B cell (primary cell): Measurements from ENCODE around the gene ATOSB. TPM values are rescaled to one million over a fixed set of nuclear protein-coding genes. Genes with fewer than 3 reads are reported as not detected.

Experiments
- ATAC-seq: fragments of 200-7000 bp; cut with Tn5 transposase; one replicate; pipeline ENCODE4 v1.10.0; 2021; ENCODE audit warnings: low read depth, mild to moderate bottlenecking, moderate number of reproducible peaks, moderate library complexity
- CTCF ChIA-PET: fragments of 350-600 bp; sonication (Branson Sonifier 250); formaldehyde crosslinking; loops from one replicate; lab custom pipeline; 2021; ENCODE audit warnings: antibody characterized with exemption, inconsistent platforms; lab: Charles Lee
- POLR2A ChIA-PET: fragments of 350-600 bp; sonication (Branson Sonifier 250); formaldehyde crosslinking; loops from one replicate; lab custom pipeline; 2021; ENCODE audit warnings: antibody characterized with exemption; lab: Charles Lee
- DNase-seq: peaks from one replicate; pipeline ENCODE4 v3.0.0; 2013
- H2AFZ ChIP-seq: 2 replicates; pipeline ENCODE4 v1.6.1; 2012; ENCODE audit warnings: mild to moderate bottlenecking, low read depth, low read length; ENCODE audit not compliant: insufficient read depth, poor library complexity, severe bottlenecking
- H3K27ac ChIP-seq, 2 donors: 1 replicate in 1 of 2; 2 replicates in 1 of 2; pipeline ENCODE4 v1.5.1; 2012 to 2013; ENCODE audit warnings: low read length in 2 of 2, mild to moderate bottlenecking in 2 of 2, moderate library complexity in 1 of 2
- H3K27me3 ChIP-seq, 4 experiments: fragments of 200-600 bp in 1 of 4; sonication (generic) in 1 of 4; replicated peaks in 1 of 4; 1 replicate in 2 of 4; 2 replicates in 2 of 4; pipeline versions ENCODE4 v1.6.1 to v1.7.0; 2013 to 2016; ENCODE audit warnings: low read length in 3 of 4, mild to moderate bottlenecking in 2 of 4, mixed read lengths in 1 of 4, moderate library complexity in 1 of 4; ENCODE audit not compliant: insufficient read depth in 4 of 4, control insufficient read depth in 3 of 4; ENCODE audit errors: control extremely low read depth in 1 of 4
- H3K36me3 ChIP-seq, 2 experiments: replicated peaks in 1 of 2; 1 replicate in 1 of 2; 2 replicates in 1 of 2; pipeline versions ENCODE4 v1.6.1 to v1.7.1; 2013; ENCODE audit warnings: low read length in 1 of 2; ENCODE audit not compliant: insufficient read depth in 2 of 2, control insufficient read depth in 1 of 2; ENCODE audit errors: control extremely low read depth in 1 of 2, extremely low read depth in 1 of 2
- H3K4me1 ChIP-seq, 2 donors: fragments of 200-600 bp in 1 of 2; sonication (generic) in 1 of 2; 1 replicate in 1 of 2; 2 replicates in 1 of 2; pipeline versions ENCODE4 v1.5.1 to v1.6.1; 2013 to 2017; ENCODE audit warnings: low read length in 2 of 2; ENCODE audit not compliant: control insufficient read depth in 2 of 2, insufficient read depth in 2 of 2
- H3K4me2 ChIP-seq: replicated peaks from 2 replicates; pipeline ENCODE3; 2012; ENCODE audit warnings: mild to moderate bottlenecking, low read depth, low read length; ENCODE audit not compliant: poor library complexity, severe bottlenecking
- H3K4me3 ChIP-seq, 5 experiments: fragments of 200-600 bp in 1 of 5; sonication (generic) in 1 of 5; 1 replicate in 3 of 5; 2 replicates in 2 of 5; pipeline versions ENCODE4 v1.5.1 to v1.7.0; 2011 to 2016; ENCODE audit warnings: low read length in 4 of 5, mild to moderate bottlenecking in 4 of 5, low read depth in 2 of 5, control low read depth in 1 of 5, moderate library complexity in 1 of 5; ENCODE audit not compliant: insufficient read depth in 1 of 5; ENCODE audit errors: control extremely low read depth in 1 of 5, extremely low read depth in 1 of 5
- H3K79me2 ChIP-seq: fragments of 200-600 bp; sonication (generic); one replicate; pipeline ENCODE4 v1.6.0; 2016; ENCODE audit warnings: low read length; ENCODE audit not compliant: control insufficient read depth, insufficient read depth
- H3K9ac ChIP-seq: fragments of 200-600 bp; sonication (generic); 2 replicates; pipeline ENCODE4 v1.6.1; 2017; ENCODE audit warnings: mild to moderate bottlenecking, low read length, moderate library complexity
- H3K9me3 ChIP-seq, 3 donors: one replicate each; pipeline versions ENCODE4 v1.6.1 to v1.7.1; 2013; ENCODE audit warnings: low read length in 2 of 3; ENCODE audit not compliant: control insufficient read depth in 2 of 3, insufficient read depth in 1 of 3; ENCODE audit errors: control extremely low read depth in 1 of 3
- H4K20me1 ChIP-seq: 2 replicates; pipeline ENCODE4 v1.6.0; 2012; ENCODE audit warnings: mild to moderate bottlenecking, low read length; ENCODE audit not compliant: insufficient read depth, control insufficient read depth, poor library complexity, severe bottlenecking
- H3K27ac Mint-ChIP-seq: one replicate; pipeline ENCODE4 v1.8.0; 2021; ENCODE audit warnings: mixed read lengths
- H3K27me3 Mint-ChIP-seq: one replicate; pipeline ENCODE4 v1.8.0; 2021; ENCODE audit warnings: mixed read lengths
- H3K4me1 Mint-ChIP-seq: one replicate; pipeline ENCODE4 v1.8.0; 2021; ENCODE audit warnings: mixed read lengths
- H3K4me3 Mint-ChIP-seq: one replicate; pipeline ENCODE4 v1.8.0; 2021; ENCODE audit warnings: mixed read lengths
- H3K9me3 Mint-ChIP-seq: one replicate; pipeline ENCODE4 v1.8.0; 2022; ENCODE audit warnings: mixed read lengths; ENCODE audit not compliant: insufficient read depth
- EZH2 ChIP-seq: IDR thresholded peaks from 2 replicates; pipeline ENCODE4 v1.6.1; 2012; ENCODE audit warnings: borderline replicate concordance, low read depth, mild to moderate bottlenecking, moderate library complexity, low read length; ENCODE audit not compliant: insufficient read depth, poor library complexity, severe bottlenecking
- WGBS: methylation state at CpG from one replicate; pipeline ENCODE4 v1.1.5; 2013; ENCODE audit warnings: missing lambda C conversion rate; ENCODE audit not compliant: insufficient coverage; 5-methylcytosine and 5-hydroxymethylcytosine counted together
- intact Hi-C: fragments of 100-400 bp; cut with micrococcal nuclease; formaldehyde crosslinking; loops from one replicate; pipeline ENCODE4 v1.10.0; 2022
- polyA plus RNA-seq: library from polyadenylated mRNA; depleted of rRNA; stranded (reverse); fragments of >200 nt; gene quantifications from 2 replicates; pipeline ENCODE4 v1.2.3, GENCODE V29; 2012
- total RNA-seq, 2 donors: library from RNA; stranded (reverse); fragments of 120-200 nt in 1 of 2; gene quantifications; 1 replicate in 1 of 2; 2 replicates in 1 of 2; pipeline versions ENCODE4 v1.2.3 to v1.2.4, GENCODE V29; 2013 to 2022
- TF ChIP-seq, protein P1 (sequence below): fragments of 200-600 bp; IDR thresholded peaks from one replicate; pipeline ENCODE4 v1.8.0; 2022; ENCODE audit warnings: antibody characterized with exemption, mild to moderate bottlenecking

Gene ATOSB
- total and polyA plus RNA-seq, 2 donors (not counting 1 experiment from before 2014, with no cell fraction given) = 6.5 to 9.4 TPM

GRCh38 chr9:35162605-35163315 lies 47.1 kb upstream of the ATOSB start:
- Histone ChIP-seq H3K9ac (peak overlapping the region; percentile 80), H3K27ac (no peak overlapping the region), H4K20me1 (no peaks in the 10 kb centered on the region), H3K4me1 (peaks cover 16 to 30% of the 10 kb centered on the region in 2 donors), H3K4me3 (peak overlapping the region; percentile 39 to 89 (median 78)), H3K27me3 (peaks cover 0 to 9% (median 4%) of the 10 kb centered on the region in 4 experiments), H2AFZ (peak overlapping the region; percentile 96), H3K9me3 (peaks cover 0 to 6% (median 0%) of the 10 kb centered on the region in 3 donors), H3K4me2 (peak overlapping the region; percentile 81), H3K79me2 (no peaks in the 10 kb centered on the region), H3K36me3 (no peaks in the 10 kb centered on the region)
- DNase-seq = no peak
- ChIA-PET CTCF (interaction anchor here (1.5 to 2.0 kb wide), 2 partner anchors 83 to 260 kb away, joined by 4 read pairs; no protein-coding TSS in a partner anchor), POLR2A (no interaction called here)
- peaks cover 28% of the 10 kb centered on the region for H3K4me1 Mint-ChIP-seq
- no peaks in the 10 kb centered on the region for H3K9me3 Mint-ChIP-seq
- H3K27me3 Mint-ChIP-seq = peaks cover 6% of the 10 kb centered on the region
- intact Hi-C loops = loop anchor here (2.0 kb wide), 1 partner anchor 46 kb away; no protein-coding TSS in a partner anchor
- TF ChIP-seq, protein P1, sequence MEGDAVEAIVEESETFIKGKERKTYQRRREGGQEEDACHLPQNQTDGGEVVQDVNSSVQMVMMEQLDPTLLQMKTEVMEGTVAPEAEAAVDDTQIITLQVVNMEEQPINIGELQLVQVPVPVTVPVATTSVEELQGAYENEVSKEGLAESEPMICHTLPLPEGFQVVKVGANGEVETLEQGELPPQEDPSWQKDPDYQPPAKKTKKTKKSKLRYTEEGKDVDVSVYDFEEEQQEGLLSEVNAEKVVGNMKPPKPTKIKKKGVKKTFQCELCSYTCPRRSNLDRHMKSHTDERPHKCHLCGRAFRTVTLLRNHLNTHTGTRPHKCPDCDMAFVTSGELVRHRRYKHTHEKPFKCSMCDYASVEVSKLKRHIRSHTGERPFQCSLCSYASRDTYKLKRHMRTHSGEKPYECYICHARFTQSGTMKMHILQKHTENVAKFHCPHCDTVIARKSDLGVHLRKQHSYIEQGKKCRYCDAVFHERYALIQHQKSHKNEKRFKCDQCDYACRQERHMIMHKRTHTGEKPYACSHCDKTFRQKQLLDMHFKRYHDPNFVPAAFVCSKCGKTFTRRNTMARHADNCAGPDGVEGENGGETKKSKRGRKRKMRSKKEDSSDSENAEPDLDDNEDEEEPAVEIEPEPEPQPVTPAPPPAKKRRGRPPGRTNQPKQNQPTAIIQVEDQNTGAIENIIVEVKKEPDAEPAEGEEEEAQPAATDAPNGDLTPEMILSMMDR = no peak
- no peak for TF ChIP-seq EZH2
- no peak for ATAC-seq
- peak overlapping the region; percentile 42 for H3K27ac Mint-ChIP-seq
- H3K4me3 Mint-ChIP-seq = peak overlapping the region; percentile 89
- WGBS = 43% methylated on average over 6 of the region's 11 CpGs
